CD4-positive, alpha-beta T cell treated with Interleukin-6 at 100 ng/mL for 8 hours (primary cell): ENCODE measurements around the gene C1orf198.

Source experiments
- DNase-seq: peaks from one replicate; pipeline ENCODE4 v3.0.0-alpha.2; 2020; ENCODE audit warnings: mixed read lengths, low spot score

The C1orf198 gene

DNA sequence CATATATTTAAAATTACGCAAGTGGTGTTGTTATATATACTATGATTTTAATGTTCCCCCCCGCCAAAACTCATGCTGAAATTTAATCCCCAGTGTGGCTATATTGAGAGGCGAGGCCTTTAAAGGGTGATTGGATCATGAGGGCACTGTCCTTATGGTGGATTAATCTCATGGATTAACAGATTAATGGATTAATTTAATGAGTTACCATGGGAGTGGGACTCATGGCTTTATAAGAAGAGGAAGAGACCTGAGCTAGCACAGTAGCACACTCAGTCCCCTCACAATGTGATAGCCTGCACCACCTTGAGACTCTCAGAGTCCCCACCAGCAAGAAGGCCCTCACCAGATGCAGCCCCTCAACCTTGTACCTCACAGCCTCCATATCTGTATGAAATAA is 34.8 kb downstream of the C1orf198 start:
- no peak for DNase-seq

DNA sequence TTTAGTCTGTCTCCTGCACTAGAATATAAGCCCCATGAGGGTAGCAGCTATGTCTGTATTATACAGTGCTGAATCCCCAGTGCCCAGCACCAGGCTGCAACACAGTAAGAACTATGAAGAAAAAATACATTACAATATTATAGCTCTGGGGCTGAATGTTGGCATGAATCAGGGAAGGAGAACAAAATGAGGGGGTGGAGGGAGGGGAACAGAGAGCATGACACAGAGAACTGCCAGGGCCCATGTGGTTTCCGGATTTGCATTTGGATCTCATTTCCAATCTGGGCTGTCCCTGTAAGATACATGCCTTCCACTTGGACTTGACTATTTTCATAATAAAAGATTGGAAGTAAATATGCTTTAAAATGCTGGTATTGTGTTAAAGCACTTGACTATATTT is 35.8 kb downstream of the C1orf198 start:
- DNase-seq, result no peak

DNA sequence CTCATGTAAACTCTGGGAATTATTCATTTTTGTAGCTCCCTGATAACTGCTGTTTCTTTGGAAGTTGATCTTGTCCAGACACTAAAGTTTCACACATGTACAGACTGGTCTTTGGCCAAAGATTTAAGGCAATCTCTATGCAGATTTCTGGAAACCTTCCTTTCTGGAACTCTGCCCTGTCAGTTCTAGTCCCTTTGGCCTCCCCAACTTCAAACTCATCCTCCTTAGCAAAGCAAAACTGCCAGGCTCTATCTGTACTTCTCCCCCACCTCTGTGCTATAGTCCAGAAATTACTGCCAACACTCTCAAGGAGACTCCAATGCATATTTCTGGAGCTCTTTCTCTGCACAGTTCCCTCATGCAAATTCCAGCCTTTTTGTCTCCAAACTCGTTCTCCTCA is 36.5 kb downstream of the C1orf198 start:
- no peak for DNase-seq

DNA sequence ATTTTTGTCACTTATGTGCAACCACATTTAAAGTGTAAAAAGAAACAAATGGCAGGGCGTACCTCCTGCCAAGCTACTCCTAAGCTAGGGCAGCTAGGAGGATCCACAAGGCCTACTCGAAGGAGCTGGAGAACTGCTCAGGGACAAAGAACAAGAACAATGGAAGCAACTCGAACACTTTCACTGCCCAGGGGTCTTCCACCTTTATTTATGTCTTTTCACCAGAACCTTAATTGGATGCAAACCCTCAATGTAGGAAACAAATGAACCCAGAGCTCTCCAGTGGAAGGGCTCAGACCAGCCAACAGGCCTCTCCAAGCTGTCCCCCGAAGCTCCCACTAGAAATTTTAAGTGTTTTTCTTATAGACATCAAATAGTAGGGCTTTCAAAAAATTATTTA is 39.9 kb downstream of the C1orf198 start:
- DNase-seq, result no peak

- DNase-seq, result no peak
Measured at GRCh38 chr1:230827801-230828200, 40.5 kb downstream of the C1orf198 start.

GRCh38 chr1:230827081-230827681 is 41.1 kb downstream of the C1orf198 start:
- no peak for DNase-seq

DNA sequence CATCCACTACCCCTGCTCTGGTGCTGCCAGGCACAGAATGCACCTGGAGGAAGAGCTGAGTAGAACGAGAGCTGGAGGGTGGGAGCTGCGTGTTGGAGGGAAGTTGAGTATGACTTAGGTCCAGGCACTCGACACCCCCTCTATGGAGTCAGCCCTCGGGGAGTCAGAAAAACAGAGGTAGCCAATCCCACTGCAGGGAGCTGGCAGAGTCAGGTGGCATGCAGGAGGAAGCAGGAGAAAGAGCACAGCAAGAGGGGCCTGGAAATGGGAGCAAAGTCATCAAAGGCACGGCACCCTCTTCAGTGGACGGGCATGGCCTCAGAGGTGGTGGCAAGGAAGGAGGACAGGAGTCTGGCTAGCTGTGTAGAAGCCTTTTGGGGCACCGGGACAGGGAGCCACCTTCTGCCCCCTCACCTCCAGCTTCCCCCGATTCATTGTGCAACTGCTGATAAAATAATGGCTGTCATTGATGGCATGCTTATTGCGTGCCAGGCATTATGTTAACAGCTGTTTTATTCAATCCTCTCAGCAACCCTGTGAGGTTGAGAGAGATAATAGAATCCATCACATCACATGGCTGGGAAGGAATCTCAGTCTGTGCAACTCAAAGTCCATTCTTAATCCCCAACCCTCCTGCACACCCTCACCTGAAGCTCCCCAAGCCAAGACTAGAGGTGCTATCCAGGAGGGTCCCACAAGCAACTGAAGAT is 42.0 kb downstream of the C1orf198 start:
- no peak for DNase-seq

GRCh38 chr1:230825761-230826160 is 42.6 kb downstream of the C1orf198 start:
- no peak for DNase-seq

DNA sequence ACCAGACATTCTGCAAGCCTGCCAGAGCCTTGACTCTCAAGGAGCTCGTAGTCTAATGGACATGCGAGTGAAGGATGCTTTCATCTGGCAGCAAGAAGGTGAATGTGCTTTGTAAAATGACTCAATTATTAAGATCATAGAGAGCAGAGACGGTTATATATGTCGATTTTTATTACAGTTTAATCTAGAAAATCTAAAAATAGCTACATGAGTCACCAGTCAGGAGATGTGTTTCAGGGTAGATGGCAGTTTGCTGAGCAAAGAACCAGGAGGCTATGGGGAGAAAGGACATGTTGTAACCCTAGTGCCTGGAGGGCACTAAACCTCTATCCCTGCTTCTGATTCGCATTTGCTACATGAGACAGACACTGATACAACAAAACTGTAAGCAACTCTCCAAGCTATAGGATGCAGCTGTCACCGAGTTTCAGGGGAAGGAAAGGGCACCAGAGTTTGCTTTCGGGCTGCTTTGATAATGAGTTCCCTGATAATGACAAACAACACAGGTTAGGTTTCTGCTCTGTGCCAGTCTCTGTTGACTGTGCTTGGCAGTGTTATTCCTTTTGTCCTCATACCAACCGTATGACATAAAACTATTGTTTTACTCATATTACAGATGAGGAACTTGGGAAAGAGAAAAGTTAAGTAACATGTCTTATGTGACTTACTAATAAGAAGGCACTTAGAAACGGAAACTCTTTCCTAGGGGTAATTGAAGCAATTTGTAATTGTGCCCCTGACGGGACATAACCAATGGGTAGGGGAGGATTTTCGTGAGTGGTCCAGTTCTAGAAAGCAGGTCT is 43.2 kb downstream of the C1orf198 start:
- DNase-seq, result no peak

DNA sequence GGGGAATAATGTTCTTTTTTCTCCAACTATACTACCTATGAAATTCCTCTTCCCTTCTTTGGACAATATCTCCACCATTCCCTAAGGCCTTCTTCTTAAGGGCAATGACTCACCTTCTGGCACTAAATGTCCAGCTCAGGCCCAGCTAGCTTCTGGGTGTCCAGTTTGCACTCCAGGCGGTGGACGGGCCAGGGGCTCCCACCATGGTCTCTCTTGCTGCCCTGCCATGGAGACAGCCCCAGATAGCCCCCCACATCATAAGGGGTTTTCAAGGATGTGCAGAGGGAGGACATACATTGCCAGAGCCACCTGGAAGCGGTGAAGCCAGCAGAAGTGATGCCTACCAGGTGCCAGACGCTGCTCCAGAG is 43.8 kb downstream of the C1orf198 start:
- no peak for DNase-seq

GRCh38 chr1:230823931-230824381 is 44.4 kb downstream of the C1orf198 start:
- no peak for DNase-seq

DNA sequence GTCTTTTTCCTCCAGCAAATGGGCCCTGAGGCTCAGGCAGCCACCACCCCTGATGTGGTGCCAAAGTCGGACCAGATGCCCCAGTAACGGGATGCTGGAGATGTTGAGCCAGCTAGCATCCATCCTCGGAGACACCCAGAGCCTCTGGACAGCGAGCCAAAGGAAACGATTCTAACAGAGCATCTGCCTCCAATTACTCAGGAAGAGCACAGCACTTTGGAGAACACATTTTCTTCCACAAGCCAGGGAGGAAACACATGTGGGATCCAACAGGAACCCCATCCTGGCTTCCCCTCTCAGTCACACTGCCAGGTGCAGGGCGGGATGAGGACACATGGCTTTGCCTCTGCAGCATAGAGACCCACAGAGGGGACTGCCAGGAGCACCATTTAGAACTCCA is 44.9 kb downstream of the C1orf198 start:
- DNase-seq, result no peak

GRCh38 chr1:230822092-230822581 is 46.2 kb downstream of the C1orf198 start:
- DNase-seq, result no peak

- DNase-seq, result no peak
Measured at GRCh38 chr1:230821346-230821745, 47.0 kb downstream of the C1orf198 start.

GRCh38 chr1:230820568-230820967 is 47.8 kb downstream of the C1orf198 start:
- DNase-seq, result no peak

DNA sequence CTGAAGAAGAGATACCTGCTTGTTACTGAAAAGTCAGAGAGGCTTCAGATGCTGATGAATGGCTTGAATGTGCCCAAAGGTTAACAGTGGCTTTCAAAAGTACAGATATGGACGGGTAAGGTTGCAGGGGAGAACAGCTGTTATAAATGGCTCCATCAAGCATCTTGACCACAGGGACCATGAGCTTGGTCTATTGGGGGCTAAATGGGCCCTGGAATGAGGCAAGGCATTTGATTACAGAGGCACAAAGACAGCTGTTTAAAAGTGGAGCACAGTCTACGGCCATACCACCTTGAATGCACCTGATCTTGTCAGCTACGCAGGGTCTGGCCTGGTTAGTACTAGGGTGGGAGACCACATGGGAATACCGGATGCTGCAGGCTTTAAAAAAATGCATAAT is 48.3 kb downstream of the C1orf198 start:
- DNase-seq, result no peak

GRCh38 chr1:230818901-230819300 is 49.4 kb downstream of the C1orf198 start:
- no peak for DNase-seq

DNA sequence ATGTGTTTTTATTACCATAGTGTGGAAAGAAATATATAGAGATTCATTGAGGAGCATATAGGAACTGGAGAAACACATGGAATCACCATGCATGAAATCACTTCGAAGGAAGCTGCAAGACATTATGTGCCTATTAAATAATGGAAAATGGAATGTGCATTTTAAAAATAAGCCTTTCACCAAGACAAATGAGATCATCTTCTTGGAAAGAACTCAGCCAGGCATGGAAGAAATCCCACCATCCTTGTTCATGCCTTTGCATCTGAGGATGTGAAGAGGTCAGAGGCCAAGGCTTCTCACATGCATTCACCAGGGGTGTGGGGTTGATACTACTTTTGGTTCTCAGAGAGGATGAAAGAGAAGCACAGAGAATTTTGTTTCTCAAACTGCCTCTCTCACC is 50.0 kb downstream of the C1orf198 start:
- DNase-seq, result no peak

DNA sequence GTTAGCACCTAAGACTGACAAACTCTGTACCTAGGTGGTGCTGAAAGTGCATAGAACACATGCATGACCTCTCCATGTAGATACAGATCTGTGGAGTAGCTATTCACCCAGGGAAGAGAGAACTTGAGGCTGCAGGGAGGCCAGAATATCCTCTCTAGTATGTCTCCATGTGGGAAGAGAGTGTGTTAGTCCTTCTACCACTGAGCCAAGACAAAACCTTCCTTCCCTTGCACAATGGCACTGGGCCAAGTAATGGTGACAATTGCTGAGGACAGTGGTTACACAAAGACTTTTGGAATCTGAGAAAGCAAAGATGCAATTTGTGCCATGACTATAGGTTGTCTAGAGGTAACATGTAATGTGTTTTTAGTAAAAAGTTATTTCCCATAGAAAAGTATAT is 52.3 kb downstream of the C1orf198 start:
- no peak for DNase-seq

DNA sequence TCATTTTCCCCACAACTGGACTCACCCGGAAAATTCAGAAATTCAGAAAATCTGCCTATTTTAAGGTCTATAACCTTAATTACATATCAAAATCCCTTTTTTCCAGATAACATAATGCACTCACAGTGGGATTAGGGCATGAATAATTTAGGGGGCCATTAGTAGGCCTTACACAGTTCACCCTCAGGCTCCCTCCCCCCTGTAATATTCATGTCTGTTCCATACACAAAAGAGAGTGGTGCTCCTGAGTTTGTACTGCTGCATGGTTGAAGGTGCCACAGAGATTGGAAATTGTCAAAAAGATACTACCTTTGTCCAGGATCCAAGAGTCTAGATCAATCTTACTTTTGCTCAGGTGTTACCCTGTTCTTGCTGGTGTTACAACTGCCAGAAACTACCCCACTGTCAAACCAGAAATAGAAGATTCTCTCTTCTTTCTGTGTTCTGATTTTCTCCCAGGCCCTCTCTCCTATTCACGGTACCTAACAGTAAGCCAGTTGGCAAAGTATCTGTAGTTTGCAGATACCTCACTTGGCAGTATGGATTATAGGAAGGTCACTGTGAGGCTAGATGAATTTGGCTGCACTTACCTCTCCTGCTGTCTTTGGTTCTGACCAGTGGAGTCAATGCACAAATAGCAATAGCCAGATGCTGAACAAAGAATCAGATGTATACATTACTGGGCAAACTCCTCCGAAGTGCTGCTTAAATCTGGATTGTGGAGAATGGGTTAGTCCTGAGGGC is 53.2 kb downstream of the C1orf198 start:
- DNase-seq, result no peak

DNA sequence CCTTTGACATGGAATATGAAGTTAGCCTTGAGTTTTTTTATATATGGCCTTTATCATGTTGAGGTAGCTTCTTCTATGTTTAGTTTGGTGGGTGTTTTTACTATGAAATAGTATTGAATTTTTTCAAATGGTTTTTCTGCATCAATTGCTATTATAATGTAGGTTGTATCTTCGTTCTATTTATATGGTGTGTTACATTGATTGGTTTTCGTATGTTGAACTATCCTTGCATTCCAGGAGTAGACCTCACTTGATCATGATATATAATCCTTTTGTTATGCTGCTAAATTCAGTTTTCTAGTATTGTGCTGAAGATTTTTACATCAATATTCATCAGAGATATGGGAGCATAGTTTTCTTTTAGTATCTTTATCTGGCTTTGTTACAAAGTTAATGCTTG is 55.8 kb downstream of the C1orf198 start:
- no peak for DNase-seq

- DNase-seq, result no peak
Measured at GRCh38 chr1:230809256-230809990, 58.9 kb downstream of the C1orf198 start.
